GM18508 (cell line): ENCODE results near the gene OBSL1.
A peak's percentile ranks its signal among the peaks of the same experiment; 100 is the strongest.

Experiments
- ATAC-seq: cut with Tn5 transposase; IDR thresholded peaks from one replicate; pipeline ENCODE4 v1.9.1; 2021; ENCODE audit warnings: moderate number of reproducible peaks; ENCODE audit not compliant: insufficient read depth, unreplicated experiment

OBSL1 gene

GRCh38 chr2:219536967-219537366 is 34.4 kb downstream of the OBSL1 start:
- ATAC-seq: no peak

GRCh38 chr2:219536425-219536824 is 34.9 kb downstream of the OBSL1 start:
- ATAC-seq: no peak

- ATAC-seq: no peak
Observed at GRCh38 chr2:219533930-219534661, 37.2 kb downstream of the OBSL1 start.

GRCh38 chr2:219532378-219532649 is 39.0 kb downstream of the OBSL1 start:
- ATAC-seq: no peak

GRCh38 chr2:219531639-219532377 is 39.5 kb downstream of the OBSL1 start:
- ATAC-seq: no peak

GRCh38 chr2:219530048-219530963 is 41.0 kb downstream of the OBSL1 start:
- ATAC-seq: peak; percentile 61

- ATAC-seq: no peak
Observed at GRCh38 chr2:219527472-219527871, 43.9 kb downstream of the OBSL1 start.

- no peak for ATAC-seq
Observed at GRCh38 chr2:219527076-219527394, 44.3 kb downstream of the OBSL1 start.

- no peak for ATAC-seq
Observed at GRCh38 chr2:219526320-219527075, 44.8 kb downstream of the OBSL1 start.

GRCh38 chr2:219525533-219526232 is 45.7 kb downstream of the OBSL1 start:
- no peak for ATAC-seq

GRCh38 chr2:219524817-219525216 is 46.5 kb downstream of the OBSL1 start:
- no peak for ATAC-seq

GRCh38 chr2:219523031-219523671 is 48.2 kb downstream of the OBSL1 start:
- no peak for ATAC-seq

- no peak for ATAC-seq
Observed at GRCh38 chr2:219522111-219523030, 49.0 kb downstream of the OBSL1 start.

- ATAC-seq: no peak
Observed at GRCh38 chr2:219521066-219521880, 50.1 kb downstream of the OBSL1 start.

- no peak for ATAC-seq
Observed at GRCh38 chr2:219520079-219520478, 51.3 kb downstream of the OBSL1 start.

- ATAC-seq: no peak
Observed at GRCh38 chr2:219519526-219519916, 51.8 kb downstream of the OBSL1 start.

GRCh38 chr2:219517954-219518778 is 53.2 kb downstream of the OBSL1 start:
- ATAC-seq: no peak
